H1 (cell line): ENCODE data around the gene PTH2R. TPM values are rescaled to one million over a fixed set of nuclear protein-coding genes. Genes with fewer than 3 reads are reported as not detected.

Experiments used
- CTCF ChIA-PET: fragments of 300-600 bp; sonication (Branson Sonifier 250); formaldehyde crosslinking; loops from one replicate; lab custom pipeline; 2021; ENCODE audit not compliant: partially characterized antibody; lab: Charles Lee
- POLR2A ChIA-PET: fragments of 300-600 bp; sonication (Branson Sonifier 250); formaldehyde crosslinking; loops from one replicate; lab custom pipeline; 2021; ENCODE audit warnings: inconsistent platforms; ENCODE audit not compliant: partially characterized antibody; lab: Charles Lee
- DNase-seq, 2 experiments: peaks; one replicate each; pipeline versions ENCODE4 v3.0.0 to v3.0.0-alpha.2; 2010 to 2022; ENCODE audit warnings: low spot score in 2 of 2, low read depth in 1 of 2, mixed read lengths in 1 of 2
- FAIRE-seq: peaks from 2 replicates; lab custom pipeline; 2011; peaks lifted over from hg19 to GRCh38; lab: Jason Lieb, UNC
- H2AFZ ChIP-seq: 2 replicates; pipeline ENCODE4 v1.8.1; 2012; ENCODE audit warnings: low read length, inconsistent platforms
- H2AK5ac ChIP-seq: 2 replicates; pipeline ENCODE4 v1.6.1; 2013; ENCODE audit warnings: low read depth, low read length
- H2BK120ac ChIP-seq: replicated peaks from 2 replicates; pipeline ENCODE3; 2013; ENCODE audit warnings: low read depth, low read length, inconsistent platforms
- H2BK12ac ChIP-seq: 2 replicates; pipeline ENCODE4 v1.6.1; 2013; ENCODE audit warnings: low read depth, low read length
- H2BK15ac ChIP-seq: 2 replicates; pipeline ENCODE4 v1.6.1; 2013; ENCODE audit warnings: low read length
- H2BK20ac ChIP-seq: 2 replicates; pipeline ENCODE4 v1.6.1; 2013; ENCODE audit warnings: low read length
- H2BK5ac ChIP-seq: 2 replicates; pipeline ENCODE4 v1.6.1; 2013; ENCODE audit warnings: low read depth, low read length
- H3K14ac ChIP-seq: 2 replicates; pipeline ENCODE4 v1.6.1; 2013; ENCODE audit warnings: inconsistent platforms; ENCODE audit not compliant: insufficient read length
- H3K18ac ChIP-seq: 2 replicates; pipeline ENCODE4 v1.6.1; 2013; ENCODE audit warnings: low read length; ENCODE audit errors: extremely low read depth
- H3K23ac ChIP-seq: 2 replicates; pipeline ENCODE4 v1.6.1; 2013; ENCODE audit warnings: inconsistent platforms; ENCODE audit not compliant: insufficient read length
- H3K23me2 ChIP-seq: 2 replicates; pipeline ENCODE4 v1.6.1; 2013; ENCODE audit warnings: low read depth, low read length
- H3K27ac ChIP-seq: 2 replicates; pipeline ENCODE4 v1.6.1; 2011; ENCODE audit warnings: low read depth, low read length, inconsistent platforms
- H3K27me3 ChIP-seq, 4 experiments: replicated peaks in 1 of 4; 1 replicate in 1 of 4; 2 replicates in 3 of 4; pipeline versions ENCODE4 v1.6.1 to v1.8.1; 2011 to 2013; ENCODE audit warnings: low read length in 3 of 4, mild to moderate bottlenecking in 3 of 4, inconsistent platforms in 2 of 4, mixed read lengths in 2 of 4, moderate library complexity in 1 of 4; ENCODE audit not compliant: control insufficient read depth in 3 of 4, insufficient read depth in 3 of 4; ENCODE audit errors: extremely low read depth in 1 of 4
- H3K36me3 ChIP-seq, 4 experiments: 2 replicates each; pipeline versions ENCODE4 v1.6.1 to v1.8.1; 2011 to 2013; ENCODE audit warnings: mild to moderate bottlenecking in 4 of 4, low read length in 3 of 4, moderate library complexity in 2 of 4, control low read depth in 1 of 4, inconsistent platforms in 1 of 4; ENCODE audit not compliant: insufficient read depth in 4 of 4, control insufficient read depth in 2 of 4
- H3K4ac ChIP-seq: replicated peaks from 2 replicates; pipeline ENCODE3; 2013; ENCODE audit warnings: low read length, low read depth, mixed read lengths, inconsistent platforms; ENCODE audit not compliant: insufficient read length
- H3K4me1 ChIP-seq, 4 experiments: replicated peaks in 1 of 4; 1 replicate in 1 of 4; 2 replicates in 3 of 4; pipeline versions ENCODE4 v1.6.1 to v1.8.1; 2011 to 2013; ENCODE audit warnings: low read length in 3 of 4, inconsistent platforms in 2 of 4, mixed read lengths in 1 of 4; ENCODE audit not compliant: insufficient read depth in 4 of 4, control insufficient read depth in 3 of 4
- H3K4me2 ChIP-seq, 2 experiments: 2 replicates each; pipeline versions ENCODE4 v1.6.1 to v1.8.1; 2011 to 2013; ENCODE audit warnings: low read depth in 2 of 2, low read length in 2 of 2, control low read depth in 1 of 2, inconsistent platforms in 1 of 2, mild to moderate bottlenecking in 1 of 2; ENCODE audit not compliant: insufficient read depth in 1 of 2
- H3K4me3 ChIP-seq, 4 experiments: fragments of 200-600, 300-600 bp in 1 of 4; sonication (generic), shearing (Covaris generic), sonication (Bioruptor Twin) in 1 of 4; 2 replicates each; pipeline versions ENCODE4 v1.5.1 to v1.8.1; 2011 to 2016; ENCODE audit warnings: low read length in 4 of 4, low read depth in 3 of 4, control low read depth in 2 of 4, inconsistent platforms in 2 of 4, mild to moderate bottlenecking in 2 of 4, mixed read lengths in 1 of 4, moderate library complexity in 1 of 4; ENCODE audit not compliant: insufficient read depth in 2 of 4; ENCODE audit errors: extremely low read depth in 1 of 4
- H3K56ac ChIP-seq: replicated peaks from 2 replicates; pipeline ENCODE3; 2013; ENCODE audit warnings: low read depth, mild to moderate bottlenecking, mixed read lengths, low read length, inconsistent platforms; ENCODE audit not compliant: insufficient read length
- H3K79me1 ChIP-seq: 2 replicates; pipeline ENCODE4 v1.6.1; 2013; ENCODE audit warnings: low read depth, low read length, control low read depth
- H3K79me2 ChIP-seq, 2 experiments: 2 replicates each; pipeline versions ENCODE4 v1.6.1 to v1.8.1; 2012 to 2013; ENCODE audit warnings: low read length in 2 of 2, mild to moderate bottlenecking in 2 of 2, inconsistent platforms in 1 of 2; ENCODE audit not compliant: insufficient read depth in 2 of 2, control insufficient read depth in 1 of 2
- H3K9ac ChIP-seq, 4 experiments: replicated peaks in 1 of 4; 1 replicate in 1 of 4; 2 replicates in 3 of 4; pipeline versions ENCODE4 v1.6.1 to v1.8.1; 2011 to 2013; ENCODE audit warnings: low read depth in 3 of 4, low read length in 3 of 4, control low read depth in 2 of 4, mild to moderate bottlenecking in 2 of 4, moderate library complexity in 2 of 4, inconsistent platforms in 1 of 4; ENCODE audit errors: extremely low read depth in 1 of 4
- H3K9me3 ChIP-seq, 2 experiments: 2 replicates each; pipeline versions ENCODE4 v1.6.1 to v1.8.1; 2012 to 2013; ENCODE audit warnings: mild to moderate bottlenecking in 2 of 2, moderate library complexity in 2 of 2, control low read depth in 1 of 2, inconsistent platforms in 1 of 2, low read depth in 1 of 2, low read length in 1 of 2, mixed read lengths in 1 of 2; ENCODE audit not compliant: insufficient read depth in 2 of 2
- H4K20me1 ChIP-seq, 2 experiments: replicated peaks in 1 of 2; 2 replicates each; pipeline versions ENCODE3 to v1.8.1; 2011 to 2013; ENCODE audit warnings: inconsistent platforms in 2 of 2, low read length in 2 of 2, mild to moderate bottlenecking in 1 of 2; ENCODE audit not compliant: insufficient read depth in 2 of 2, control insufficient read depth in 1 of 2
- H4K5ac ChIP-seq: 2 replicates; pipeline ENCODE4 v1.6.1; 2013; ENCODE audit warnings: low read length, low read depth, mixed read lengths, inconsistent platforms; ENCODE audit not compliant: insufficient read length
- H4K8ac ChIP-seq: 2 replicates; pipeline ENCODE4 v1.8.0; 2013; ENCODE audit warnings: mild to moderate bottlenecking, moderate library complexity, low read length, inconsistent platforms; ENCODE audit not compliant: insufficient read depth; ENCODE audit errors: extremely low read depth
- H4K91ac ChIP-seq: replicated peaks from 2 replicates; pipeline ENCODE3; 2013; ENCODE audit warnings: low read length, mixed read lengths, inconsistent platforms; ENCODE audit not compliant: insufficient read length
- EZH2 ChIP-seq: fragments of 200-600 bp; sonication (generic); IDR thresholded peaks from 2 replicates; pipeline ENCODE4 v1.7.1; 2012; ENCODE audit warnings: low read depth, mild to moderate bottlenecking, moderate library complexity, low read length, inconsistent platforms; ENCODE audit not compliant: severe bottlenecking
- MAFK ChIP-seq: IDR thresholded peaks from 2 replicates; pipeline ENCODE4 v1.6.1; 2012; ENCODE audit warnings: low read depth, mild to moderate bottlenecking, improper control_type of control experiment, low read length
- PHF8 ChIP-seq: fragments of 200-600 bp; sonication (generic); conservative IDR thresholded peaks from 2 replicates; pipeline ENCODE4 v1.7.1; 2012; ENCODE audit warnings: low read depth, mild to moderate bottlenecking, inconsistent platforms, low read length, moderate library complexity
- RAD21 ChIP-seq, 2 experiments: IDR thresholded peaks in 1 of 2; conservative IDR thresholded peaks in 1 of 2; 2 replicates each; pipeline ENCODE4 v1.6.1; 2011; ENCODE audit warnings: low read depth in 2 of 2, low read length in 2 of 2, improper control_type of control experiment in 1 of 2, inconsistent platforms in 1 of 2, mild to moderate bottlenecking in 1 of 2, moderate library complexity in 1 of 2
- SAP30 ChIP-seq: fragments of 300-600 bp; sonication (generic); IDR thresholded peaks from 2 replicates; pipeline ENCODE4 v1.7.1; 2012; ENCODE audit warnings: low read length, moderate library complexity, mild to moderate bottlenecking, inconsistent platforms; ENCODE audit not compliant: insufficient read depth, insufficient replicate concordance
- TCF12 ChIP-seq: IDR thresholded peaks from 2 replicates; pipeline ENCODE4 v1.6.1; 2011; ENCODE audit warnings: low read depth, mild to moderate bottlenecking, low read length
- WGBS, 2 experiments: shearing (Covaris generic) in 1 of 2; methylation state at CpG; one replicate each; pipeline versions ENCODE4 v1.1.6 to v1.1.7; 2013 to 2015; ENCODE audit warnings: low lambda C conversion rate in 2 of 2, mixed read lengths in 2 of 2, inconsistent platforms in 1 of 2, low coverage in 1 of 2, missing lambda C conversion rate in 1 of 2; ENCODE audit not compliant: insufficient replicate concordance in 2 of 2, insufficient coverage in 1 of 2, insufficient read length in 1 of 2; ENCODE audit errors: extremely low coverage in 1 of 2, missing lambda C conversion rate in 1 of 2; 5-methylcytosine and 5-hydroxymethylcytosine counted together
- long read RNA-seq, 2 experiments: library from RNA in 1 of 2; library from capped mRNA in 1 of 2; stranded (forward); transcript quantifications; one replicate each; pipeline ENCODE4 v2.0.0, GENCODE V29; 2021; ENCODE audit warnings: inconsistent platforms in 1 of 2
- polyA minus RNA-seq, 3 experiments: library from RNA; depleted of rRNA, polyadenylated mRNA; stranded (reverse); fragments of >200 nt; gene quantifications; 1 replicate in 2 of 3; 2 replicates in 1 of 3; pipeline ENCODE4 v1.2.3, GENCODE V29; 2011
- polyA plus RNA-seq, 7 experiments: library from polyadenylated mRNA; depleted of rRNA in 3 of 7; stranded (reverse) in 5 of 7; unstranded in 2 of 7; fragments of >200 nt in 5 of 7; fragments of 200-250 nt in 2 of 7; gene quantifications; 1 replicate in 5 of 7; 2 replicates in 1 of 7; 4 replicates in 1 of 7; pipeline versions ENCODE4 v1.2.1 to v1.2.3, GENCODE V29; 2011 to 2013; ENCODE audit warnings: missing spikeins in 2 of 7, mixed read lengths in 2 of 7
- total RNA-seq: library from RNA; stranded (reverse); fragmentation: NEBNext Ultra II Directional; extraction: Animal tissue kit (Norgen Biotek cat#: 25700); gene quantifications from 2 replicates; pipeline ENCODE4 v1.2.1, GENCODE V29; 2021
- TF ChIP-seq, protein P1 (sequence below): IDR thresholded peaks from 2 replicates; pipeline ENCODE4 v1.6.1; 2012; ENCODE audit warnings: inconsistent platforms

The PTH2R gene
- 0.11 and 0.19 TPM in 2 replicates for total RNA-seq
- 0.25 and 0.38 TPM in 2 replicates for polyA plus RNA-seq (2011; rRNA removed)
- 0.23 TPM for polyA plus RNA-seq (2011; cell fraction: cytosol; rRNA removed)
- 0.13 TPM for polyA plus RNA-seq (2011; cell fraction: nucleus; rRNA removed)
- polyA plus RNA-seq (2012, experiment 1 of 2): 0.17 to 0.52 TPM (median 0.31 TPM) in 4 replicates
- polyA plus RNA-seq (2012, experiment 2 of 2): 0.43 TPM
- polyA plus RNA-seq (2013, experiment 1 of 2): 0.20 TPM
- polyA plus RNA-seq (2013, experiment 2 of 2): 0.11 TPM
- polyA minus RNA-seq (2011; rRNA and poly(A)+ RNA removed): 0.50 and 0.78 TPM in 2 replicates
- 0.44 TPM for polyA minus RNA-seq (2011; cell fraction: cytosol; rRNA and poly(A)+ RNA removed)
- polyA minus RNA-seq (2011; cell fraction: nucleus; rRNA and poly(A)+ RNA removed): 1.8 TPM
- long read RNA-seq, experiment 1: 0 reads
- long read RNA-seq, experiment 2: 0 reads

DNA sequence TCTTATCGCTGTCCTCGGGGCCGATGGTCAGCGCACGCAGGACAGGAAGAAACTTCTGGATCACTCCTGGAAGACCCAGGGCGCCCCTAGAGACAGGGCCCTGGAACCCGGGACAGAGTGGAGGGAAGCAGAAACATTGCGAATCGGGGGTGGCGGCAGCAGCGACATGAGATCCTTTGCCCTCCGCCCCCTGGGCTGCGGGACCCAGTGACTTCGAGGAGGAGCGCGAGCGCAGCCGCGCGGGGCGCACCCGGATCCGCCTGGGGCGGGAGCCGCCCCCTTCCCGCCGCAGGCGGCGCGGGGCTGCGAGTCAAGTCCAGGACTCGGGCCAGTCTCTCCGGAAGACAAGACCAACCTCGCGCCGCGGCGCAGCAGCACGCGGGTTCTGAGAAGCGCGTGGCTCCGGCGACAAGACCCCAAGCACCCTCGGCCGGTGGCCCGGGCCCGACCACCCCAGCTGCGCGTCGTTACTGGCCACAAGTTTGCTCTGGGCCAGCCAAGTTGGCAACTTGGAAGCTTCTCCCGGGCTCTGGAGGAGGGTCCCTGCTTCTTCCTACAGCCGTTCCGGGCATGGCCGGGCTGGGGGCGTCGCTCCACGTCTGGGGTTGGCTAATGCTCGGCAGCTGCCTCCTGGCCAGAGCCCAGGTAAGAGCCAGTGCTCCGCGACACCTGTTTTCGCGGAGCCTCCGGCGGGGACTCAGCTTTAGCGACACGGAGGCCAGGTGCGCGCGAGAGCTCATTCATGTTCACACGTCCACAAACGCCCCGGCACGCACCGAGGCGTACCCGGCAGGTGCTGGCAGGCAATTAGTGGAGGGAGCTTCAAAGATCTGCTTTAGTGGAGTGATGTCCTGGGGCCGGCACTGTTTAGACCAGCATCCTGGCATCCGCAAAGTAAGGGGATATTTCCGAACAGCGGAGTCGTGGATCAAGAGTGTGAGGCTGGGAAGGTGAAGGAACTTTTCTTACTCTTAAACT lies at the start of gene PTH2R:
TSS of gene PTH2R (plus strand) at position 319 of the 978 bp plus-strand sequence. CDS start at position 571, 252 bp downstream.
- no peak within 1 kb of the TSS for H3K27ac ChIP-seq
- WGBS, 2 experiments: 13% methylated on average over 55 of the region's 82 CpGs; no CpG with 5 or more reads in 1 of the 2 experiments
- TF ChIP-seq, protein P1, sequence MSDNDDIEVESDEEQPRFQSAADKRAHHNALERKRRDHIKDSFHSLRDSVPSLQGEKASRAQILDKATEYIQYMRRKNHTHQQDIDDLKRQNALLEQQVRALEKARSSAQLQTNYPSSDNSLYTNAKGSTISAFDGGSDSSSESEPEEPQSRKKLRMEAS: peak; percentile 85
- TF ChIP-seq EZH2 (peak; percentile 67), PHF8 (no peak), MAFK (no peak), TCF12 (0 out of 2 replicates have a peak, but pooled peaks have one; percentile 14), RAD21 (IDR thresholded peaks at IDR 0.05 in 1 of 2, conservative IDR thresholded peaks at IDR 0.05 in 1 of 2; ENCODE audit: low read depth in 2 of 2, low read length in 2 of 2) (no peak), SAP30 (no peak)

More for the DNA sequence above, at the start of gene PTH2R:
- Histone ChIP-seq H3K14ac (no peak within 1 kb of the TSS), H3K79me2 (no peaks in the 10 kb centered on the region), H2AK5ac (no peak within 1 kb of the TSS), H3K23me2 (peaks cover 6% of the 10 kb centered on the region; the same call in 1 of the 2 replicates), H3K4me1 (peaks cover 0 to 5% (median 4%) of the 10 kb centered on the region in 4 experiments; a peak in 3 of 7 replicates), H3K4ac (no peak within 1 kb of the TSS), H2BK20ac (no peak within 1 kb of the TSS), H2BK12ac (peak within 1 kb of the TSS; percentile 33; the same call in 1 of the 2 replicates), H3K27me3 (peaks cover 5 to 26% (median 18%) of the 10 kb centered on the region in 4 experiments), H3K18ac (no peak within 1 kb of the TSS), H4K8ac (peak within 1 kb of the TSS; percentile 72), H3K4me3 (peak within 1 kb of the TSS; percentile 18 to 55 (median 32)), H3K79me1 (no peaks in the 10 kb centered on the region), H4K5ac (no peak within 1 kb of the TSS), H3K36me3 (no peaks in the 10 kb centered on the region), H3K9ac (no peak within 1 kb of the TSS; a peak in 1 of 7 replicates), H3K4me2 (peak within 1 kb of the TSS; percentile 74 to 80), H3K9me3 (no peaks in the 10 kb centered on the region), H2BK5ac (no peak within 1 kb of the TSS), H2BK15ac (no peak within 1 kb of the TSS), H2AFZ (peak within 1 kb of the TSS; percentile 64), H4K20me1 (no peaks in the 10 kb centered on the region), H3K23ac (no peak within 1 kb of the TSS), H2BK120ac (no peak within 1 kb of the TSS), H4K91ac (no peak within 1 kb of the TSS), H3K56ac (no peak within 1 kb of the TSS)
- ChIA-PET POLR2A (interaction anchor here (0.7 to 1.5 kb wide), 5 partner anchors 8 to 924 kb away, joined by 3 to 7 read pairs (median 3); no protein-coding TSS in a partner anchor), CTCF (interaction anchor here (0.6 to 2.8 kb wide), 40 partner anchors 9 to 1789 kb away, joined by 3 to 17 read pairs (median 4); partner anchors contain the start of gene MAP2)
- FAIRE-seq: no peak
- peak; percentile 10 to 65 for DNase-seq
